Uterus (tissue), 4 donors: ENCODE data around the gene EIF2B5. TPM values are rescaled to one million over a fixed set of nuclear protein-coding genes. Genes with fewer than 3 reads are reported as not detected.

Experiments
- DNase-seq, 2 donors: peaks; one replicate each; pipeline ENCODE4 v3.0.0-alpha.2; 2019 to 2020
- H3K27ac ChIP-seq, 2 donors: fragments of 200-600 bp; sonication (generic); 1 replicate in 1 of 2; 2 replicates in 1 of 2; pipeline ENCODE4 v1.5.1; 2016 to 2018
- H3K27me3 ChIP-seq, 2 donors: fragments of 200-600 bp; sonication (generic); one replicate each; pipeline ENCODE4 v1.5.1; 2018 to 2019; ENCODE audit warnings: control low read depth in 1 of 2
- H3K36me3 ChIP-seq, 2 donors: fragments of 200-600 bp; sonication (generic); one replicate each; pipeline ENCODE4 v1.5.1; 2019; ENCODE audit warnings: control low read depth in 1 of 2
- H3K4me1 ChIP-seq, 2 donors: fragments of 200-600 bp; sonication (generic); one replicate each; pipeline ENCODE4 v1.5.1; 2018 to 2019; ENCODE audit warnings: control low read depth in 1 of 2
- H3K4me3 ChIP-seq, 2 donors: fragments of 200-600 bp; sonication (generic); 1 replicate in 1 of 2; 2 replicates in 1 of 2; pipeline ENCODE4 v1.5.1; 2018 to 2019; ENCODE audit warnings: mild to moderate bottlenecking in 1 of 2
- H3K9me3 ChIP-seq, 2 donors: fragments of 200-600 bp; sonication (generic); one replicate each; pipeline ENCODE4 v1.5.1; 2019; ENCODE audit warnings: control low read depth in 1 of 2
- POLR2A ChIP-seq, 2 donors: fragments of 450-650 bp; IDR thresholded peaks; one replicate each; pipeline ENCODE4 v1.6.1; 2016; ENCODE audit warnings: antibody characterized with exemption in 2 of 2, mild to moderate bottlenecking in 1 of 2, moderate library complexity in 1 of 2
- intact Hi-C: fragments of 100-400 bp; cut with DNase I; formaldehyde crosslinking; loops from one replicate; pipeline ENCODE4 v1.15.1; 2023; ENCODE audit warnings: low total_unique reads
- total RNA-seq, 4 donors: library from RNA; depleted of rRNA in 3 of 4; stranded (reverse); fragments of >200 nt in 3 of 4; gene quantifications; one replicate each; pipeline versions ENCODE4 v1.1.0 to v1.2.4, GENCODE V29; 2014 to 2023
- TF ChIP-seq, protein P1 (sequence below), 4 experiments: fragments of 200-600 bp in 2 of 4; fragments of 450-650 bp in 2 of 4; sonication (generic) in 2 of 4; IDR thresholded peaks; one replicate each; pipeline ENCODE4 v1.5.1; 2016 to 2019; ENCODE audit warnings: antibody characterized with exemption in 4 of 4, mild to moderate bottlenecking in 2 of 4, moderate library complexity in 1 of 4
- donor health status: DM: yes; HTN: yes; CAD: no.

Gene EIF2B5
- total RNA-seq, 4 donors from 2014 or later = 6.5 to 48.0 (median 32.3) TPM

DNA sequence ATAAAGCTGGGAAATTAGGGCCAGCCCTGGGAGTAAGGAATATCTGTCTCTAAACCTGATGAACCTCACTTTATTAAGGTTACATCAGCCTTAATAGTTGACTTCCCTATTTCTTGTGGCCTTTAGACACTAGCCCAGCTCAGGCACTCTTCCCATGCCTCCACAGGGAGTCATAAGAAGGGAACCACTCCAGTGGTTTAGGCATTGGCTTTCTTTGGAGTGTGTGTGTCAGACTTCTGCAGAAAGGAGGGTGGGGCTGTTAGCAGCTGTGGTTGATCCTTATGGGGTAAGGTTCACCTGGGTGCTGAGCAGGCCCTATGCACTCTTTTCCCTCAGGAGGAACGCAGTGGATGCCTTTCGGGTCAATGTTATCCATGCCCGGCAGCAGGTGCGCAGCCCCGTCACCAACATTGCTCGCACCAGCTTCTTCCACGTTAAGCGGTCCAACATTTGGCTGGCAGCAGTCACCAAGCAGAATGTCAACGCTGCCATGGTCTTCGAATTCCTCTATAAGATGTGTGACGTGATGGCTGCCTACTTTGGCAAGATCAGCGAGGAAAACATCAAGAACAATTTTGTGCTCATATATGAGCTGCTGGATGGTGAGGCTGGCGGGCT lies 43.5 kb downstream of the EIF2B5 start:
- no peak for DNase-seq
- Histone ChIP-seq H3K36me3 (no peaks in the 10 kb centered on the region), H3K9me3 (no peaks in the 10 kb centered on the region), H3K27me3 (no peaks in the 10 kb centered on the region), H3K27ac (no peak overlapping the region), H3K4me1 (peaks cover 5 to 15% of the 10 kb centered on the region in 2 donors), H3K4me3 (no peak overlapping the region)
- TF ChIP-seq, protein P1, sequence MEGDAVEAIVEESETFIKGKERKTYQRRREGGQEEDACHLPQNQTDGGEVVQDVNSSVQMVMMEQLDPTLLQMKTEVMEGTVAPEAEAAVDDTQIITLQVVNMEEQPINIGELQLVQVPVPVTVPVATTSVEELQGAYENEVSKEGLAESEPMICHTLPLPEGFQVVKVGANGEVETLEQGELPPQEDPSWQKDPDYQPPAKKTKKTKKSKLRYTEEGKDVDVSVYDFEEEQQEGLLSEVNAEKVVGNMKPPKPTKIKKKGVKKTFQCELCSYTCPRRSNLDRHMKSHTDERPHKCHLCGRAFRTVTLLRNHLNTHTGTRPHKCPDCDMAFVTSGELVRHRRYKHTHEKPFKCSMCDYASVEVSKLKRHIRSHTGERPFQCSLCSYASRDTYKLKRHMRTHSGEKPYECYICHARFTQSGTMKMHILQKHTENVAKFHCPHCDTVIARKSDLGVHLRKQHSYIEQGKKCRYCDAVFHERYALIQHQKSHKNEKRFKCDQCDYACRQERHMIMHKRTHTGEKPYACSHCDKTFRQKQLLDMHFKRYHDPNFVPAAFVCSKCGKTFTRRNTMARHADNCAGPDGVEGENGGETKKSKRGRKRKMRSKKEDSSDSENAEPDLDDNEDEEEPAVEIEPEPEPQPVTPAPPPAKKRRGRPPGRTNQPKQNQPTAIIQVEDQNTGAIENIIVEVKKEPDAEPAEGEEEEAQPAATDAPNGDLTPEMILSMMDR (IDR thresholded peaks at IDR 0.05) = no peak
- no peak for TF ChIP-seq POLR2A (IDR thresholded peaks at IDR 0.05)
- intact Hi-C loops = no loop called here

- Histone ChIP-seq H3K4me1 (peaks cover 5 to 9% of the 10 kb centered on the region in 2 donors), H3K9me3 (no peaks in the 10 kb centered on the region), H3K36me3 (no peaks in the 10 kb centered on the region), H3K27ac (no peak overlapping the region), H3K4me3 (no peak overlapping the region), H3K27me3 (no peaks in the 10 kb centered on the region)
- DNase-seq = no peak
- intact Hi-C loops = loop anchor here (10.0 kb wide), 1 partner anchor 135 kb away; the partner anchor contains the start of gene EIF4G1
- TF ChIP-seq POLR2A (IDR thresholded peaks at IDR 0.05) = no peak
- TF ChIP-seq, protein P1 (IDR thresholded peaks at IDR 0.05) = no peak
These were observed 45.0 kb downstream of the EIF2B5 start for GRCh38 chr3:184180165-184180564.

GRCh38 chr3:184181596-184181995 lies 46.4 kb downstream of the EIF2B5 start:
- Histone ChIP-seq H3K9me3 (no peaks in the 10 kb centered on the region), H3K36me3 (no peaks in the 10 kb centered on the region), H3K4me3 (no peak overlapping the region), H3K4me1 (peaks cover 5 to 9% of the 10 kb centered on the region in 2 donors), H3K27ac (no peak overlapping the region), H3K27me3 (no peaks in the 10 kb centered on the region)
- TF ChIP-seq, protein P1 (IDR thresholded peaks at IDR 0.05) = no peak
- no peak for TF ChIP-seq POLR2A (IDR thresholded peaks at IDR 0.05)
- no peak for DNase-seq
- intact Hi-C loops = loop anchor here (10.0 kb wide), 1 partner anchor 133 kb away; the partner anchor contains the start of gene EIF4G1

- H3K36me3 ChIP-seq = no peaks in the 10 kb centered on the region
These were observed 48.5 kb downstream of the EIF2B5 start for GRCh38 chr3:184183679-184184078.

More at GRCh38 chr3:184183679-184184078, 48.5 kb downstream of the EIF2B5 start:
- no peak for DNase-seq
- Histone ChIP-seq H3K4me1 (peaks cover 0 to 16% of the 10 kb centered on the region in 2 donors), H3K9me3 (no peaks in the 10 kb centered on the region), H3K27ac (no peak overlapping the region), H3K27me3 (no peaks in the 10 kb centered on the region), H3K4me3 (no peak overlapping the region)
- intact Hi-C loops = loop anchor here (10.0 kb wide), 1 partner anchor 131 kb away; the partner anchor contains the start of gene EIF4G1
- no peak for TF ChIP-seq POLR2A (IDR thresholded peaks at IDR 0.05)
- TF ChIP-seq, protein P1 (IDR thresholded peaks at IDR 0.05) = no peak
